Sciatic nerve (tissue), 2 donors: ENCODE results near the gene MTMR12. TPM values are rescaled to one million over a fixed set of nuclear protein-coding genes. Genes with fewer than 3 reads are reported as not detected.
A peak's percentile ranks its signal among the peaks of the same experiment; 100 is the strongest.

Experiments
- ATAC-seq: fragments of 200-7000 bp; cut with Tn5 transposase; one replicate; pipeline ENCODE4 v1.9.1; 2020; ENCODE audit warnings: mild to moderate bottlenecking, moderate library complexity
- DNase-seq: peaks from one replicate; pipeline ENCODE4 v3.0.0-alpha.2; 2020; ENCODE audit warnings: low spot score
- intact Hi-C: fragments of 100-400 bp; cut with DNase I; formaldehyde crosslinking; loops from one replicate; pipeline ENCODE4 v1.14.2; 2022
- total RNA-seq: library from RNA; stranded (reverse); fragmentation: NEBNext Ultra II Directional; extraction: Animal tissue kit (Norgen Biotek cat#: 25700); gene quantifications from one replicate; pipeline ENCODE4 v1.2.1, GENCODE V29; 2021
- donor health status: DM: no; HTN: no; CAD: no.
- donor health status: DM: no; HTN: no; CAD: no.

MTMR12 gene
- 40.6 TPM for total RNA-seq

GRCh38 chr5:32312595-32313332 lies at the start of gene MTMR12:
MTMR12 (minus strand) TSS chr5:32312939; CDS start chr5:32312838, 101 bp downstream.
- peak; percentile 99 for ATAC-seq
- intact Hi-C loops: no loop called here
- DNase-seq: peak; percentile 100

DNA sequence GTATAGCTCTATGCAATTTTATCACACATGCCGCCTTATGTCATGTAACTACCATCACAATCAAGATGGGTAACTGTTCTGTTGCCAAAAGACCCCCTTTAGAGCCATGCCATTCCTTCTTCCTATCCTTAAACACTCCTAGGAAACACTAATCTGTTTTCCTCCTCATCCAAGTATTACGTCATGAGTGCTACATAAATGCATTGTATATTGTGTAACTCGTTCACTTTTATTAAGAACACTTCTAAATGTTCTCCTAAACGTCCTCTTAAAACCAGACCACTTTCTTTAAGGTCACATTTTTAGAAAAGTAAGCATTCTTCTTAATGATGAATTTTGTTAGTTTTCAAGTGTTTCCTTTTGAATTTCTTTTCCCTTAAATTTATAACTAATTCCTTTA lies 49.8 kb upstream of the MTMR12 start:
- ATAC-seq (no peak), DNase-seq (no peak)
- intact Hi-C loops: no loop called here

GRCh38 chr5:32360906-32361305 lies 48.2 kb upstream of the MTMR12 start:
- ATAC-seq (no peak), DNase-seq (no peak)
- intact Hi-C loops: no loop called here

- intact Hi-C loops: no loop called here
- no peak for DNase-seq
- ATAC-seq: no peak
These were observed 45.9 kb upstream of the MTMR12 start for GRCh38 chr5:32358611-32359010.

- intact Hi-C loops: no loop called here
- no peak for DNase-seq
- no peak for ATAC-seq
These were observed 44.9 kb upstream of the MTMR12 start for GRCh38 chr5:32357658-32358057.

DNA sequence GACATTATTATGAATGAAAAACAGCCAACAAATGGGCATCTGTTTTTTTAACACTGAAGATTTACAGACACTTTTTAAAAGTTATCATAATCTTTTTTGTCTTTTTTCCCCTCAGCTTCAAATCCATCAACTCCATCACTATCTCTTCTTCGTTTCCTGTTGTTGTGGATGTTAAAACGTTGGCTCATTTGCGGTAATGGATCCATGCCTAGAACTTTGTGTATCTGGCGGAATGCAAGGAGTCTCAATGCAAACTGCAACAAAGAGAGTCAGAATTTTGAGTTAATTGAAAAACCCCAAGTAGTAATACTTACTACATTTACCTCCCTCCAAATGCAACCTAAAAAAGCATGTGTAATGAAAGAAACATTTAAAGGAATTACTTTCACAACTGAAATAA lies 42.9 kb upstream of the MTMR12 start:
- DNase-seq: no peak
- intact Hi-C loops: no loop called here
- no peak for ATAC-seq

DNA sequence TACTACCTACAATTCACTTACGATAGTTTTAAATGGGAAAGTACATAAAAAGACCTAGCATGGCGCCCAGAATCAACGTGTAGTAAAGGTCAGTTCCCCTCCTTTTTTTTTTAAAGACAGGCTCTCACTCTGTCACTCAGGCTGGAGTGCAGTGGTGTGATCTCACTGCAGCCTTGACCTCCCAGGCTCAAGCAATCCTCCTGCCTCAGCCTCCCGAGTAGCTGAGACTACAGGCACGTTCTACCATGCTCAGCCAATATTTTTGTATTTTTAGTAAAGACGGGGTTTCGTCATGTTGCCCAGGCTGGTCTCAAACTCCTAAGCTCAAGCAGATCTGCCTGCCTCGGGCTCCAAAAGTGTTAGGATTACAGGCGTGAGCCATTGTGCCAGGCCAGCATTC lies 40.7 kb upstream of the MTMR12 start:
- intact Hi-C loops: no loop called here
- ATAC-seq: no peak
- no peak for DNase-seq

DNA sequence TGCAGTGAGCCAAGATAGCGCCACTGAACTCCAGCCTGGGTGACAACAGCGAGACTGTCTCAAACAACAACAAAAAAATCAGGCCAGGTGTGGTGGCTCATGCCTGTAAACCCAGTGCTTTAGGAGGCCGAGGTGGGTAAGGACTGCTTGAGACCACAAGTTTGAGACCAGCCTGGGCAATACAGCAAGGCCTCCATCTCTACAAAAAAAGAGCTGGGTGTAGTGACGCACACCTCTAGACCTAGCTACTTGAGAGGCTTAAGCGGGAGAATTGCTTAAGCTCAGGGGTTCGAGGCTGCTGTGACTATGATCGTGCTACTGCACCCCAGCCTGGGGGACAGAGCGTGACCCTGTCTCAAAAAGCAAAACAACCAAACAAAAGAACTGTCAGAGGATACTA lies 39.9 kb upstream of the MTMR12 start:
- intact Hi-C loops: no loop called here
- DNase-seq (no peak), ATAC-seq (no peak)

- intact Hi-C loops: no loop called here
- ATAC-seq: no peak
- no peak for DNase-seq
These were observed 34.1 kb upstream of the MTMR12 start for GRCh38 chr5:32346869-32347268.

DNA sequence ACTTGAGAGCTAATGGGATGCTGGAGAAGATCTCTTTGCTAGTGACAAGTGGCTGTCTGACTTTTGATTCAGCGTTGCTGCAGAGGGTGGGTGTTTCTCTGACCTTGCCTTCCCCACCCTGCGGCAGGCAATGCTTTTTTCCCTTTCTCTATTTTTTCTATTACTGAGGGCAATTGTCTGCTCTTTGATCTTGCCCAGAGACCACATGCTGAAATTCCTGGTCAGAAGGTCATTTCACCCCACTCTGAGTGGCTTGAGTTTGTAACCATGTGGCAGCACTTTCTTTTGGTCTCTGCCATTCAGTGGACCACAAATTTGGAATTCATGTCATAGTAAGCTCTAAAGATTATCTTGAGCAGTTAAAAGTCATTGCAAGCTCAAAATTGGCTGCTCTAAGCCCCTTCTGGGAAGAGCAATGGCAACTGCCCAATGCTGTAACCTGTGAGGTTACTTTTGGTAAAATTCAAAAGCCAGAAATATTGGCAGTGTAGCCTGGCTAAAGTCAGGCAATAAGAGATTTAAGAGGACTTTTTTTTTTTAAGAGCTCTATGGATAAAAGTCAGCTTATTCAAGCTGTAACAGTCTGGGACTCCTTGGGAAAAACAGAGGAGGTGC lies 30.4 kb upstream of the MTMR12 start:
- intact Hi-C loops: no loop called here
- no peak for ATAC-seq
- DNase-seq: no peak

DNA sequence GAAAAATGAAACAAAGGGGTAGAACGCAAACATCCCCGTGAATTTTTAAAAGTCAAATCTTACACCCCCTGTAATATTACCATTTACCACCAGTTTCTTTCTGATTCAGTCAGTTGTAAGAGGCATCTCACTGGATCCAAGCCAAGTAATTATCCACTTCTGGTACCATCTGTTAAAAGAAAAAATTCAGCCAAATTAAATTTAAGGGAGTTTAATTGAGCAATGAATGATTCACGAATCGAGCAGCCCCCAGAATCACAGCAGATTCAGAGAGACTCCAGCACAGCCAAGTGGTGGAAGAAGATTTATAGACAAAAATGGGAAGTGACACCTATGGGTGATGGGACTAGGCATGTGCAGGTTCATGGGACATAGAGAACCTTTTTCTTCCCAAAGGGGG lies 29.9 kb upstream of the MTMR12 start:
- no peak for DNase-seq
- intact Hi-C loops: no loop called here
- ATAC-seq: no peak

- ATAC-seq (no peak), DNase-seq (no peak)
- intact Hi-C loops: no loop called here
These were observed 27.1 kb upstream of the MTMR12 start for GRCh38 chr5:32339878-32340277.

- DNase-seq: no peak
- ATAC-seq: no peak
- intact Hi-C loops: no loop called here
These were observed 26.5 kb upstream of the MTMR12 start for GRCh38 chr5:32339198-32339597.

DNA sequence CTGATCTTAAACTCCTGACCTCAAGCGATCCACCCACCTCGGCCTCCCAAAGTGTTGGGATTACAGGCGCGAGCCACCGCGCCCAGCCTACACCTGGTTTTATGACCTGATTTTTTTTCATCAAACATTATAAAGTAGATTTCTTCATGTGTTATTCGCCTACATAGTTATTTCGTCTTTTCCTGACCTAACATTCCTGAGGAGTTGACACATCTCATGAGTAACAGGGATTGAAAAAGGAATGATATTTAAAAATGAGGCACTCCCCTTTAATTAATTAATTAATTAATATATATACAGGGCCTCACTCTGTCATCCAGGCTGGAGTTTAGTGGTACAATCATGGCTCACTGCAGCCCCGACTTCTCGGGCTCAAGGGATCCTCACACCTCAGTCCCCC lies 20.2 kb upstream of the MTMR12 start:
- intact Hi-C loops: loop anchor here (5.0 kb wide), 1 partner anchor 101 kb away; no protein-coding TSS in a partner anchor
- DNase-seq (no peak), ATAC-seq (no peak)

DNA sequence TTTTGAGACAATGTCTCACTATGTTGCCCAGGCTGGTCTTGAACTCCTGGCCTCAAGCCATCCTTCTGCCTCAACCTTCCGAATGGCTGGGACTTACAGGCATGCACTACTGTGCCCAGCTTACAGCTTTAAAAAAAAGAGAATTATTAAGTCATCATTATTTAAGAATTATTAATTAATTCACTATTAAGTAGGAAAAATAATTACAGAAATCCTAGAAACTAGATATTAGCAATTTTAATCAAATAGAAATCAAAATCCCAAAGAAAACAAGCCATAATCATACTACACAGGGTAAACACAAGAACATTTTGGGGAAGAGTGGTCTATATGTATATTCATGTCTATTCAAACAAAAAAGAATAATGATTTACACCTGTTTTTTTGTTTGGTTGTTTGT lies 19.6 kb upstream of the MTMR12 start:
- no peak for ATAC-seq
- intact Hi-C loops: loop anchor here (5.0 kb wide), 1 partner anchor 100 kb away; no protein-coding TSS in a partner anchor

DNA sequence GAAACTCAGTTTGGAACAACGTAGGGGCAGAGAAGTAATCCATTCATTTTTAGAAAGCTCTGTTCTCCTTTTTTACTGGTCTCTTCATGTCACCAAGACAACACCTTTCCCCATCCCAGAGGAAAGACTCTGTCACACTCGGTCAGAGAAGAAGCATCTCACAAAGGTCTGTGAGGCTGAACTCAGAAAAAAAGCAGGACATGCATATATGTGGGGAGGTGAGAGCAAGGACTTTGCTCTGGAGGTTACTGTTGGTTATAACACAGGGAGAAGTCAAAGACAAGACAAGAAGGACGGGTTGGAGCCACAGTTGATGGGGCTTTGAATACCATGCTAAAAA lies 19.2 kb upstream of the MTMR12 start:
- intact Hi-C loops: loop anchor here (5.0 kb wide), 1 partner anchor 100 kb away; no protein-coding TSS in a partner anchor
- ATAC-seq (no peak), DNase-seq (no peak)

More for the DNA sequence above, 19.6 kb upstream of the MTMR12 start:
- no peak for DNase-seq

- intact Hi-C loops: loop anchor here (5.0 kb wide), 1 partner anchor 99 kb away; no protein-coding TSS in a partner anchor
- no peak for DNase-seq
- no peak for ATAC-seq
These were observed 18.6 kb upstream of the MTMR12 start for GRCh38 chr5:32331217-32331934.

- intact Hi-C loops: loop anchor here (5.0 kb wide), 1 partner anchor 98 kb away; no protein-coding TSS in a partner anchor
- ATAC-seq (peak; percentile 29), DNase-seq (no peak)
These were observed 17.6 kb upstream of the MTMR12 start for GRCh38 chr5:32330126-32330971.

DNA sequence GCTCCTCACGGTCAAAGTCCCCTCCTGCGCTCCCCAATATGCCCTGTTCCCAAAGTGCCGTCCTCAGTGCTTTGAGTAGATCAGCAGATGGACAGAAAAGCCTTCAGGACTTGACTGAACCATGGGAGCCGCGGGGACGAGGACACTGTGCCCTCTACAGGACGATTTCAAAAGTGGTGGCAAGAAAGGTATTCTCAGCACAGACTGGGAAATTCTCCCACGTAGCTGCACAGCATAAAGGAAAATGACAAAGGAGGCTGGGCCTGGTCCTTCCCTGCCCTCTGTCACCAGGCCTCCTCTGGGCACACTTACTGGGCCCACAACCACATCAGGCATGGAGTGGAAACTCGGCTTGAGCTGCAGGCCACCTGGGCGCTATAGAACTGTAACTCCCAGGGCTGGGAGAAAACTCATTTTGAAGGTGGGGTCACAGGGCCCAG lies 16.7 kb upstream of the MTMR12 start:
- DNase-seq: peak; percentile 71
- intact Hi-C loops: no loop called here

More for the DNA sequence above, 16.7 kb upstream of the MTMR12 start:
- ATAC-seq: peak; percentile 93
